Keratinocyte (primary cell): ENCODE results near the gene SMYD1. TPM values are rescaled to one million over a fixed set of nuclear protein-coding genes. Genes with fewer than 3 reads are reported as not detected.

ENCODE experiments used
- DNase-seq: peaks from one replicate; pipeline ENCODE4 v3.0.0-alpha.2; 2011; ENCODE audit warnings: low read depth, missing footprints, low spot score
- FAIRE-seq: peaks from 2 replicates; lab custom pipeline; 2011; peaks lifted over from hg19 to GRCh38; lab: Jason Lieb, UNC
- H2AFZ ChIP-seq: 2 replicates; pipeline ENCODE4 v1.6.0; 2012; ENCODE audit warnings: low read length, control low read depth, inconsistent platforms; ENCODE audit not compliant: control insufficient read depth
- H3K27ac ChIP-seq: 2 replicates; pipeline ENCODE4 v1.5.1; 2011; ENCODE audit warnings: low read length; ENCODE audit not compliant: control insufficient read depth, insufficient read depth
- H3K27me3 ChIP-seq: 3 replicates; pipeline ENCODE4 v1.6.0; 2011; ENCODE audit warnings: low read length; ENCODE audit not compliant: control insufficient read depth, insufficient read depth; ENCODE audit errors: extremely low read depth
- H3K36me3 ChIP-seq, 2 experiments: 2 replicates in 1 of 2; 3 replicates in 1 of 2; pipeline ENCODE4 v1.5.1; 2011; ENCODE audit warnings: low read length in 2 of 2, mild to moderate bottlenecking in 1 of 2; ENCODE audit not compliant: control insufficient read depth in 2 of 2, insufficient read depth in 2 of 2; ENCODE audit errors: extremely low read depth in 1 of 2
- H3K4me1 ChIP-seq: 3 replicates; pipeline ENCODE4 v1.5.1; 2011; ENCODE audit warnings: low read length; ENCODE audit not compliant: control insufficient read depth, insufficient read depth; ENCODE audit errors: extremely low read depth
- H3K4me2 ChIP-seq: 3 replicates; pipeline ENCODE4 v1.6.0; 2011; ENCODE audit warnings: low read depth, low read length; ENCODE audit not compliant: control insufficient read depth, insufficient read depth; ENCODE audit errors: extremely low read depth
- H3K4me3 ChIP-seq, 3 experiments: fragments of 200-600 bp in 1 of 3; sonication (generic) in 1 of 3; 2 replicates in 2 of 3; 3 replicates in 1 of 3; pipeline ENCODE4 v1.5.1; 2011 to 2016; ENCODE audit warnings: low read length in 3 of 3, mild to moderate bottlenecking in 3 of 3, control low read depth in 2 of 3, inconsistent platforms in 1 of 3, low read depth in 1 of 3, mixed read lengths in 1 of 3, mixed run types in 1 of 3, moderate library complexity in 1 of 3; ENCODE audit not compliant: control insufficient read depth in 2 of 3, insufficient read depth in 2 of 3; ENCODE audit errors: extremely low read depth in 1 of 3
- H3K79me2 ChIP-seq: 2 replicates; pipeline ENCODE4 v1.6.0; 2012; ENCODE audit warnings: low read length; ENCODE audit not compliant: control insufficient read depth, insufficient read depth
- H3K9ac ChIP-seq: 3 replicates; pipeline ENCODE4 v1.6.0; 2011; ENCODE audit warnings: low read length; ENCODE audit not compliant: control insufficient read depth, insufficient read depth; ENCODE audit errors: extremely low read depth
- H3K9me1 ChIP-seq: 3 replicates; pipeline ENCODE4 v1.6.0; 2011; ENCODE audit warnings: low read length; ENCODE audit not compliant: control insufficient read depth, insufficient read depth; ENCODE audit errors: extremely low read depth
- H3K9me3 ChIP-seq: 2 replicates; pipeline ENCODE4 v1.5.1; 2012; ENCODE audit warnings: low read depth, low read length; ENCODE audit not compliant: control insufficient read depth
- H4K20me1 ChIP-seq: 3 replicates; pipeline ENCODE4 v1.6.0; 2011; ENCODE audit warnings: low read length; ENCODE audit not compliant: control insufficient read depth, insufficient read depth; ENCODE audit errors: extremely low read depth
- EZH2 ChIP-seq: IDR thresholded peaks from one replicate; pipeline ENCODE4 v1.6.1; 2012; ENCODE audit warnings: inconsistent platforms, mild to moderate bottlenecking, low read length, moderate library complexity
- dilution Hi-C: fragments of 300-500 bp; cut with MboI; formaldehyde crosslinking; loops from one replicate; pipeline ENCODE4 v1.7.0; 2020; ENCODE audit warnings: low sequenced_read_pairs; ENCODE audit not compliant: extremely low pct_ligation_motif_present
- polyA plus RNA-seq, 5 experiments: library from polyadenylated mRNA; depleted of rRNA in 3 of 5; stranded (reverse) in 3 of 5; stranded (forward) in 1 of 5; unstranded in 1 of 5; fragments of >200 nt; gene quantifications; 1 replicate in 1 of 5; 2 replicates in 3 of 5; 3 replicates in 1 of 5; pipeline versions ENCODE4 v1.2.1 to v1.2.3, GENCODE V29; 2011 to 2012; ENCODE audit warnings: missing spikeins in 2 of 5, low read depth in 1 of 5, low replicate concordance in 1 of 5
- TF ChIP-seq, protein P1 (sequence below), 3 experiments: IDR thresholded peaks in 1 of 3; conservative IDR thresholded peaks in 1 of 3; optimal IDR thresholded peaks in 1 of 3; 2 replicates in 2 of 3; 3 replicates in 1 of 3; pipeline versions ENCODE3 to v1.5.1; 2011; ENCODE audit warnings: low read length in 3 of 3, mild to moderate bottlenecking in 3 of 3, moderate library complexity in 2 of 3, control low read depth in 1 of 3, inconsistent platforms in 1 of 3; ENCODE audit not compliant: insufficient read depth in 2 of 3; ENCODE audit errors: extremely low read depth in 1 of 3

Gene SMYD1
- polyA plus RNA-seq, 1 donor (not counting 4 experiments of a cell fraction or from before 2014, with no cell fraction given), result not detected

GRCh38 chr2:88146590-88146989 is 79.0 kb downstream of the SMYD1 start:
- Histone ChIP-seq H3K4me2 (no peak overlapping the region), H3K9me1 (no peaks in the 10 kb centered on the region), H3K9me3 (no peaks in the 10 kb centered on the region), H3K4me3 (no peak overlapping the region), H4K20me1 (no peaks in the 10 kb centered on the region), H3K4me1 (no peaks in the 10 kb centered on the region), H3K36me3 (no peaks in the 10 kb centered on the region), H3K27me3 (no peaks in the 10 kb centered on the region), H3K27ac (no peak overlapping the region), H3K79me2 (no peaks in the 10 kb centered on the region), H3K9ac (no peak overlapping the region), H2AFZ (no peak overlapping the region)
- dilution Hi-C loops, result no loop called here
- DNase-seq, result no peak
- TF ChIP-seq, protein P1, sequence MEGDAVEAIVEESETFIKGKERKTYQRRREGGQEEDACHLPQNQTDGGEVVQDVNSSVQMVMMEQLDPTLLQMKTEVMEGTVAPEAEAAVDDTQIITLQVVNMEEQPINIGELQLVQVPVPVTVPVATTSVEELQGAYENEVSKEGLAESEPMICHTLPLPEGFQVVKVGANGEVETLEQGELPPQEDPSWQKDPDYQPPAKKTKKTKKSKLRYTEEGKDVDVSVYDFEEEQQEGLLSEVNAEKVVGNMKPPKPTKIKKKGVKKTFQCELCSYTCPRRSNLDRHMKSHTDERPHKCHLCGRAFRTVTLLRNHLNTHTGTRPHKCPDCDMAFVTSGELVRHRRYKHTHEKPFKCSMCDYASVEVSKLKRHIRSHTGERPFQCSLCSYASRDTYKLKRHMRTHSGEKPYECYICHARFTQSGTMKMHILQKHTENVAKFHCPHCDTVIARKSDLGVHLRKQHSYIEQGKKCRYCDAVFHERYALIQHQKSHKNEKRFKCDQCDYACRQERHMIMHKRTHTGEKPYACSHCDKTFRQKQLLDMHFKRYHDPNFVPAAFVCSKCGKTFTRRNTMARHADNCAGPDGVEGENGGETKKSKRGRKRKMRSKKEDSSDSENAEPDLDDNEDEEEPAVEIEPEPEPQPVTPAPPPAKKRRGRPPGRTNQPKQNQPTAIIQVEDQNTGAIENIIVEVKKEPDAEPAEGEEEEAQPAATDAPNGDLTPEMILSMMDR (optimal IDR thresholded peaks at IDR 0.05 in 1 of 3, IDR thresholded peaks at IDR 0.05 in 1 of 3, conservative IDR thresholded peaks at IDR 0.05 in 1 of 3; ENCODE audit: extremely low read depth in 1 of 3, insufficient read depth in 2 of 3, low read length in 3 of 3), result no peak
- no peak for TF ChIP-seq EZH2
- no peak for FAIRE-seq

DNA sequence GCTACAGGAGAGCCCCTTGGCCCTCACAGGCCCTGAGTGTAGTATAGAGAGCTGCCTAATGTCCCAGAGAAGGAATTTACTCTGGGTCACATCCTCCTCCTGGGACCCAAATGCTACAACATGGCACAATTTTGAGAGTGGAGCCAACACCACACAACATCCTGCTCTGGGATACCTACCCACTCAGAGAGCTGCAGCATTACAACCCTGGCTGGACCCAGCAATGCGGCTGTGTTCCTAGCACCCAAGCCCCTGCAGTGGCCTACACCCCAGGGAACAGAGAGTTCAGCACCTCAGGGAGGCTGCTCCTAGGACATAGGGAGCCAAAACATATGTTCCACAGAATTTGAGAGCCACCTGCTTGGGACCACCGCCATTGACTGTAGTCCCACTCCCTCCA is 79.5 kb downstream of the SMYD1 start:
- no peaks in the 10 kb centered on the region for H4K20me1 ChIP-seq
- no peaks in the 10 kb centered on the region for H3K36me3 ChIP-seq
- H3K4me1 ChIP-seq, result no peaks in the 10 kb centered on the region
- H3K27ac ChIP-seq, result no peak overlapping the region
- TF ChIP-seq, protein P1 (optimal IDR thresholded peaks at IDR 0.05 in 1 of 3, IDR thresholded peaks at IDR 0.05 in 1 of 3, conservative IDR thresholded peaks at IDR 0.05 in 1 of 3; ENCODE audit: extremely low read depth in 1 of 3, insufficient read depth in 2 of 3, low read length in 3 of 3), result no peak
- TF ChIP-seq EZH2, result no peak
- no peak overlapping the region for H3K4me2 ChIP-seq
- H3K79me2 ChIP-seq, result no peaks in the 10 kb centered on the region
- no peak for DNase-seq
- dilution Hi-C loops, result no loop called here
- no peak for FAIRE-seq
- no peak overlapping the region for H2AFZ ChIP-seq
- H3K9me1 ChIP-seq, result no peaks in the 10 kb centered on the region
- H3K27me3 ChIP-seq, result no peaks in the 10 kb centered on the region
- no peak overlapping the region for H3K4me3 ChIP-seq
- H3K9me3 ChIP-seq, result no peaks in the 10 kb centered on the region
- H3K9ac ChIP-seq, result no peak overlapping the region
